ENCODE data around the gene REC114. TPM values are rescaled to one million over a fixed set of nuclear protein-coding genes. Genes with fewer than 3 reads are reported as not detected.

REC114 gene
- total and polyA plus RNA-seq, 2 donors (not counting 1 experiment from before 2014, with no cell fraction given) = not detected

DNA sequence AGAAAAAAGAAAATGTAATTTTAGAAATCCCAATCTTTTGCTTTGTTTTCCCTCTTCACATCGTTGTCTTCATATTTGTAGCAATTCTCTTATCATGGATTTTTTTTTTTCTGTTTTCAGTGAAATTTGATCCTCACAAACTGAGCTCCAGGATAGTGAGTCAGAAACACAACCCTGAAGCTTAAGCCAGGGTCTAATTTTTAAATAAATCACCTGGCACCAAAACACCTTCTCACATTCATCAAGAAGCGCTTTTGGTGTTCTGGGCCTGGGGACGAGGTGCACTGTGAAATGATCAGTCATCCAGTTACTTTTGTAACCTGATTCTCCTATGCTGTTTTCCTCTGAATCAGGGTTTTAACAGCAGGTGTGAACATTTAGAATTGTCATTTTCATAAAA, 87.7 kb downstream of the REC114 start:
- WGBS (ENCODE audit: insufficient coverage) = no CpG with 5 or more reads among the region's 3 CpGs
- H3K36me3 ChIP-seq (replicated peaks in 1 of 2; ENCODE audit: control extremely low read depth in 1 of 2, control insufficient read depth in 1 of 2, extremely low read depth in 1 of 2, insufficient read depth in 2 of 2, low read length in 1 of 2) = no peaks in the 10 kb centered on the region
- intact Hi-C loops (cut with micrococcal nuclease) = no loop called here
- H3K9me3 ChIP-seq (ENCODE audit: control extremely low read depth in 1 of 3, control insufficient read depth in 2 of 3, insufficient read depth in 1 of 3, low read length in 2 of 3) = no peaks in the 10 kb centered on the region
- no peaks in the 10 kb centered on the region for H3K9me3 Mint-ChIP-seq (ENCODE audit: insufficient read depth)
- H3K27ac ChIP-seq (ENCODE audit: low read length in 2 of 2) = no peak overlapping the region
- H3K79me2 ChIP-seq (ENCODE audit: control insufficient read depth, insufficient read depth, low read length) = no peaks in the 10 kb centered on the region
- no peak overlapping the region for H3K4me3 Mint-ChIP-seq
- H2AFZ ChIP-seq (ENCODE audit: insufficient read depth, low read depth, low read length, poor library complexity, severe bottlenecking) = no peak overlapping the region
- no peak overlapping the region for H3K27ac Mint-ChIP-seq
- no peaks in the 10 kb centered on the region for H3K27me3 ChIP-seq (replicated peaks in 1 of 4; ENCODE audit: control extremely low read depth in 1 of 4, control insufficient read depth in 3 of 4, insufficient read depth in 4 of 4, low read length in 3 of 4)
- POLR2A ChIA-PET = no interaction called here
- no peaks in the 10 kb centered on the region for H3K4me1 Mint-ChIP-seq
- no peaks in the 10 kb centered on the region for H3K4me1 ChIP-seq (ENCODE audit: control insufficient read depth in 2 of 2, insufficient read depth in 2 of 2, low read length in 2 of 2)
- H3K9ac ChIP-seq (ENCODE audit: low read length) = no peak overlapping the region
- ATAC-seq (ENCODE audit: low read depth) = no peak
- DNase-seq = no peak
- TF ChIP-seq, protein P1, sequence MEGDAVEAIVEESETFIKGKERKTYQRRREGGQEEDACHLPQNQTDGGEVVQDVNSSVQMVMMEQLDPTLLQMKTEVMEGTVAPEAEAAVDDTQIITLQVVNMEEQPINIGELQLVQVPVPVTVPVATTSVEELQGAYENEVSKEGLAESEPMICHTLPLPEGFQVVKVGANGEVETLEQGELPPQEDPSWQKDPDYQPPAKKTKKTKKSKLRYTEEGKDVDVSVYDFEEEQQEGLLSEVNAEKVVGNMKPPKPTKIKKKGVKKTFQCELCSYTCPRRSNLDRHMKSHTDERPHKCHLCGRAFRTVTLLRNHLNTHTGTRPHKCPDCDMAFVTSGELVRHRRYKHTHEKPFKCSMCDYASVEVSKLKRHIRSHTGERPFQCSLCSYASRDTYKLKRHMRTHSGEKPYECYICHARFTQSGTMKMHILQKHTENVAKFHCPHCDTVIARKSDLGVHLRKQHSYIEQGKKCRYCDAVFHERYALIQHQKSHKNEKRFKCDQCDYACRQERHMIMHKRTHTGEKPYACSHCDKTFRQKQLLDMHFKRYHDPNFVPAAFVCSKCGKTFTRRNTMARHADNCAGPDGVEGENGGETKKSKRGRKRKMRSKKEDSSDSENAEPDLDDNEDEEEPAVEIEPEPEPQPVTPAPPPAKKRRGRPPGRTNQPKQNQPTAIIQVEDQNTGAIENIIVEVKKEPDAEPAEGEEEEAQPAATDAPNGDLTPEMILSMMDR (IDR thresholded peaks at IDR 0.05) = no peak
- no peak for TF ChIP-seq EZH2 (IDR thresholded peaks at IDR 0.05; ENCODE audit: borderline replicate concordance, insufficient read depth, low read depth, low read length, poor library complexity, severe bottlenecking)
- H3K4me3 ChIP-seq (ENCODE audit: control extremely low read depth in 1 of 5, extremely low read depth in 1 of 5, insufficient read depth in 1 of 5, low read depth in 2 of 5, low read length in 4 of 5) = no peak overlapping the region
- peaks cover 23% of the 10 kb centered on the region for H3K27me3 Mint-ChIP-seq
- H3K4me2 ChIP-seq (replicated peaks; ENCODE audit: low read depth, low read length, poor library complexity, severe bottlenecking) = no peak overlapping the region
- CTCF ChIA-PET = no interaction called here
- H4K20me1 ChIP-seq (ENCODE audit: control insufficient read depth, insufficient read depth, low read length, poor library complexity, severe bottlenecking) = no peaks in the 10 kb centered on the region

DNA sequence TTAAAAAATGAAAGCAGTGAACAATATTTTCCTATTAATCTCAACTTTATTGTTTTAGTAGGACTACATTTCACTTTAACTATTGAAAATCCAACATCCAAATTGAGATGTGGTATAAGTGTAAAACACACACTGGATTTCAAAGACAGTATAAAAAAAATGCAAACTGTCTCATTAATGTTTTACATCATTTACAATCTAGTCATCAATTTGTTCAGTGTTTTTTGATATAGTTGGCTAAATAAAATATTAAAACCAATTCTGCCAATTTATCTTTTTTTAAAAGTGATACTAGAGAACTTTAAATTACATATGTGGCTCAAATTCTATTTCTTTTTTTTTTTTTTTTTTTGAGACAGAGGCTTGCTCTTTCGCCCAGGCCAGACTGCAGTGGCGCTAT, 95.2 kb downstream of the REC114 start:
- intact Hi-C loops (cut with micrococcal nuclease) = no loop called here
- ATAC-seq (ENCODE audit: low read depth) (no peak), DNase-seq (no peak)
- Histone ChIP-seq H3K36me3 (replicated peaks in 1 of 2; ENCODE audit: control extremely low read depth in 1 of 2, control insufficient read depth in 1 of 2, extremely low read depth in 1 of 2, insufficient read depth in 2 of 2, low read length in 1 of 2) (no peaks in the 10 kb centered on the region), H2AFZ (ENCODE audit: insufficient read depth, low read depth, low read length, poor library complexity, severe bottlenecking) (no peak overlapping the region), H3K4me2 (replicated peaks; ENCODE audit: low read depth, low read length, poor library complexity, severe bottlenecking) (no peak overlapping the region), H3K9ac (ENCODE audit: low read length) (no peak overlapping the region), H3K27ac (ENCODE audit: low read length in 2 of 2) (no peak overlapping the region), H3K27me3 (replicated peaks in 1 of 4; ENCODE audit: control extremely low read depth in 1 of 4, control insufficient read depth in 3 of 4, insufficient read depth in 4 of 4, low read length in 3 of 4) (no peaks in the 10 kb centered on the region), H3K4me1 (ENCODE audit: control insufficient read depth in 2 of 2, insufficient read depth in 2 of 2, low read length in 2 of 2) (no peaks in the 10 kb centered on the region), H3K4me3 (ENCODE audit: control extremely low read depth in 1 of 5, extremely low read depth in 1 of 5, insufficient read depth in 1 of 5, low read depth in 2 of 5, low read length in 4 of 5) (no peak overlapping the region), H4K20me1 (ENCODE audit: control insufficient read depth, insufficient read depth, low read length, poor library complexity, severe bottlenecking) (no peaks in the 10 kb centered on the region), H3K9me3 (ENCODE audit: control extremely low read depth in 1 of 3, control insufficient read depth in 2 of 3, insufficient read depth in 1 of 3, low read length in 2 of 3) (no peaks in the 10 kb centered on the region), H3K79me2 (ENCODE audit: control insufficient read depth, insufficient read depth, low read length) (no peaks in the 10 kb centered on the region)
- no peaks in the 10 kb centered on the region for H3K4me1 Mint-ChIP-seq
- no peak overlapping the region for H3K27ac Mint-ChIP-seq
- POLR2A ChIA-PET = no interaction called here
- CTCF ChIA-PET = no interaction called here
- H3K9me3 Mint-ChIP-seq (ENCODE audit: insufficient read depth) = no peaks in the 10 kb centered on the region
- H3K4me3 Mint-ChIP-seq = no peak overlapping the region
- H3K27me3 Mint-ChIP-seq = no peaks in the 10 kb centered on the region
- TF ChIP-seq, protein P1 (IDR thresholded peaks at IDR 0.05) = no peak
- no peak for TF ChIP-seq EZH2 (IDR thresholded peaks at IDR 0.05; ENCODE audit: borderline replicate concordance, insufficient read depth, low read depth, low read length, poor library complexity, severe bottlenecking)
- whole genome bisulfite sequencing (ENCODE audit: insufficient coverage) = 100% methylated on average over 1 of the region's 2 CpGs
